Measurements from ENCODE around the gene ZBTB18.

DNA sequence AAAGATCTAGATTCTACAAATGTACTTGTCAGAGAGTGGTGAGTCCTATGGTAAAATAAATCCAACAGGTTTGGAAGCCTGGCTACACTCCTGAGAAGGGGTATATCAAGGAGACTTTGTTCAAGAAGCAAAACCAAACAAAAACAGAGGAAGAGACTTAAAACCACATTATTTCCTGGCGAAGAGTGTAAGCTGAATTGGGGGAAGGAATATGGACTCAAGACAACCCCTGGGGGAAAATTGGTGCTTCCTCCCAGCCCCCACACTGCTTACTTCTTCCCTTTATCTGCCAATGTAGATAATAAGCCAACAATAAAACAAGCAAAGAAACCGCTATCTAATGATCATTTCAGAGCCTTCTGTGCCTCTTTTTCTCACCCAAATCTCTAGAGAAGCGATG, 48.4 kb upstream of the ZBTB18 start:
- TF ChIP-seq POLR2A (IDR thresholded peaks at IDR 0.05), result no peak
- TF ChIP-seq, protein P1, sequence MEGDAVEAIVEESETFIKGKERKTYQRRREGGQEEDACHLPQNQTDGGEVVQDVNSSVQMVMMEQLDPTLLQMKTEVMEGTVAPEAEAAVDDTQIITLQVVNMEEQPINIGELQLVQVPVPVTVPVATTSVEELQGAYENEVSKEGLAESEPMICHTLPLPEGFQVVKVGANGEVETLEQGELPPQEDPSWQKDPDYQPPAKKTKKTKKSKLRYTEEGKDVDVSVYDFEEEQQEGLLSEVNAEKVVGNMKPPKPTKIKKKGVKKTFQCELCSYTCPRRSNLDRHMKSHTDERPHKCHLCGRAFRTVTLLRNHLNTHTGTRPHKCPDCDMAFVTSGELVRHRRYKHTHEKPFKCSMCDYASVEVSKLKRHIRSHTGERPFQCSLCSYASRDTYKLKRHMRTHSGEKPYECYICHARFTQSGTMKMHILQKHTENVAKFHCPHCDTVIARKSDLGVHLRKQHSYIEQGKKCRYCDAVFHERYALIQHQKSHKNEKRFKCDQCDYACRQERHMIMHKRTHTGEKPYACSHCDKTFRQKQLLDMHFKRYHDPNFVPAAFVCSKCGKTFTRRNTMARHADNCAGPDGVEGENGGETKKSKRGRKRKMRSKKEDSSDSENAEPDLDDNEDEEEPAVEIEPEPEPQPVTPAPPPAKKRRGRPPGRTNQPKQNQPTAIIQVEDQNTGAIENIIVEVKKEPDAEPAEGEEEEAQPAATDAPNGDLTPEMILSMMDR (IDR thresholded peaks at IDR 0.05), result no peak
